ENCODE measurements around the gene LRRC8C. TPM values are rescaled to one million over a fixed set of nuclear protein-coding genes. Genes with fewer than 3 reads are reported as not detected.

LRRC8C gene
- total RNA-seq, 1 experiment from 2014 or later: 8.4 TPM

DNA sequence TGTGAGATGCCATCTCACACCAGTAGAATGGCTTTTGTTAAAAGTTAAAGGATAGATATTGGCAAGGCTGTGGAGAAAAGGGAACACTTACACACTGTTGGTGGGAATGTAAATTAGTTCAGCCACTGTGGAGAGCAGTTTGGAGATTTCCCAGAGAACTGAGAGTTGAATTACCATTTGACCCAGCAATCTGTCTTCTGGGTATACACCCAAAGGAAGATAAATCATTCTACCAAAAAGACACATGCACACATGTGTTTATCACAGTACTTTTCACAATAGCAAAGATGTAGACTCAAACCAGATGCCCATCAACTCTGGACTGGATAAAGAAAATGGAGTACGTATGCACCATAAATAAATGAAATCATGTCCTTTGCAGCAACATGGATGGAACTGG is 99.3 kb downstream of the LRRC8C start (continued):
- TF ChIP-seq YY1 (IDR thresholded peaks at IDR 0.05; ENCODE audit: extremely low read depth, insufficient replicate concordance, low read depth, low read length) (no peak), CBX3 (IDR thresholded peaks at IDR 0.05; ENCODE audit: low read depth) (no peak), POLR2A (IDR thresholded peaks at IDR 0.05; ENCODE audit: borderline replicate concordance, extremely low read depth, insufficient read depth, insufficient read length) (no peak), ZFX (IDR thresholded peaks at IDR 0.05) (no peak), FOSL1 (IDR thresholded peaks at IDR 0.05; ENCODE audit: low read depth) (no peak), CEBPB (IDR thresholded peaks at IDR 0.05; ENCODE audit: low read depth) (no peak), EZH2 (IDR thresholded peaks at IDR 0.05) (no peak)
- TF ChIP-seq, protein P1, sequence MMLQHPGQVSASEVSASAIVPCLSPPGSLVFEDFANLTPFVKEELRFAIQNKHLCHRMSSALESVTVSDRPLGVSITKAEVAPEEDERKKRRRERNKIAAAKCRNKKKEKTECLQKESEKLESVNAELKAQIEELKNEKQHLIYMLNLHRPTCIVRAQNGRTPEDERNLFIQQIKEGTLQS (IDR thresholded peaks at IDR 0.05): no peak
- TF ChIP-seq, protein P2, sequence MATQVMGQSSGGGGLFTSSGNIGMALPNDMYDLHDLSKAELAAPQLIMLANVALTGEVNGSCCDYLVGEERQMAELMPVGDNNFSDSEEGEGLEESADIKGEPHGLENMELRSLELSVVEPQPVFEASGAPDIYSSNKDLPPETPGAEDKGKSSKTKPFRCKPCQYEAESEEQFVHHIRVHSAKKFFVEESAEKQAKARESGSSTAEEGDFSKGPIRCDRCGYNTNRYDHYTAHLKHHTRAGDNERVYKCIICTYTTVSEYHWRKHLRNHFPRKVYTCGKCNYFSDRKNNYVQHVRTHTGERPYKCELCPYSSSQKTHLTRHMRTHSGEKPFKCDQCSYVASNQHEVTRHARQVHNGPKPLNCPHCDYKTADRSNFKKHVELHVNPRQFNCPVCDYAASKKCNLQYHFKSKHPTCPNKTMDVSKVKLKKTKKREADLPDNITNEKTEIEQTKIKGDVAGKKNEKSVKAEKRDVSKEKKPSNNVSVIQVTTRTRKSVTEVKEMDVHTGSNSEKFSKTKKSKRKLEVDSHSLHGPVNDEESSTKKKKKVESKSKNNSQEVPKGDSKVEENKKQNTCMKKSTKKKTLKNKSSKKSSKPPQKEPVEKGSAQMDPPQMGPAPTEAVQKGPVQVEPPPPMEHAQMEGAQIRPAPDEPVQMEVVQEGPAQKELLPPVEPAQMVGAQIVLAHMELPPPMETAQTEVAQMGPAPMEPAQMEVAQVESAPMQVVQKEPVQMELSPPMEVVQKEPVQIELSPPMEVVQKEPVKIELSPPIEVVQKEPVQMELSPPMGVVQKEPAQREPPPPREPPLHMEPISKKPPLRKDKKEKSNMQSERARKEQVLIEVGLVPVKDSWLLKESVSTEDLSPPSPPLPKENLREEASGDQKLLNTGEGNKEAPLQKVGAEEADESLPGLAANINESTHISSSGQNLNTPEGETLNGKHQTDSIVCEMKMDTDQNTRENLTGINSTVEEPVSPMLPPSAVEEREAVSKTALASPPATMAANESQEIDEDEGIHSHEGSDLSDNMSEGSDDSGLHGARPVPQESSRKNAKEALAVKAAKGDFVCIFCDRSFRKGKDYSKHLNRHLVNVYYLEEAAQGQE (IDR thresholded peaks at IDR 0.05; ENCODE audit: low read depth): no peak

DNA sequence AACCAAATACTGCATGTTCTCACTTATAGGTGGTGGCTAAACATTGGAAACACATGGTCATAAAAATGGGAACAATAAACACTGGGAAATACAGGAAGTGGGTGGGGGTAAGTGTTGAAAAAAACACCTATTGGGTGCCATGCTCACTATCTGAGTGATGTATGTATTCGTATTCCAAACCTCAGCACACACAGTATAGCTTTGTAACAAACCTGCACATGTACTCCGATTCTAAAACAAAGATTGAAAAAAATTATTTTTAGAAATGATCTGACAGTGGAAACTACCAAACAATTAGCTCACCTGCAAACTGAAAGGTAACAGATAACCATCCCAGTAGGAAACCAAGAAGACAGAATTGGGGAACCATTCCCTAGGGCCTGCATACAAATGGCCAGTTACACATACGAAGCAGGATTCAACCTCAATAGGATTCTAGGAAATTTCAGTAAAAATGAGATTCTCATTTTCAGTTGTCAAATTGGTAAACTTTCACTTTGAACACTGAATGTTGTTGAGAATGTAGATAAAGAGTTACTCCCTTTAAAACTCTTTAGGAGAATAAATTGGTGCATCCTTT is 99.8 kb downstream of the LRRC8C start:
- POLR2A ChIA-PET: no interaction called here
- Histone ChIP-seq H3K9me3 (ENCODE audit: control insufficient read depth in 1 of 2, insufficient read depth in 1 of 2, low read depth in 1 of 2, low read length in 2 of 2) (no peaks in the 10 kb centered on the region), H3K27me3 (ENCODE audit: insufficient read depth, low read length) (no peaks in the 10 kb centered on the region), H3K4me3 (replicated peaks in 1 of 2; ENCODE audit: low read depth in 1 of 2, low read length in 2 of 2) (no peak overlapping the region), H3K4me1 (ENCODE audit: control insufficient read depth in 1 of 2, insufficient read depth in 2 of 2, low read length in 2 of 2) (no peaks in the 10 kb centered on the region), H3K79me2 (ENCODE audit: insufficient read depth, low read length) (no peaks in the 10 kb centered on the region), H3K9ac (ENCODE audit: low read length) (no peak overlapping the region), H3K27ac (ENCODE audit: low read depth, low read length) (no peak overlapping the region), H3K36me3 (ENCODE audit: control insufficient read depth in 1 of 2, insufficient read depth in 2 of 2, low read length in 2 of 2) (no peaks in the 10 kb centered on the region), H3K4me2 (ENCODE audit: low read length) (no peak overlapping the region), H3K9me2 (ENCODE audit: insufficient read depth) (no peaks in the 10 kb centered on the region), H2AFZ (ENCODE audit: low read depth, low read length, poor library complexity, severe bottlenecking) (no peak overlapping the region), H4K20me1 (ENCODE audit: insufficient read depth) (no peaks in the 10 kb centered on the region)
- DNase-seq (ENCODE audit: low read depth, low spot score): no peak
- ATAC-seq: no peak
- CTCF ChIA-PET: no interaction called here
- RAD21 ChIA-PET (ENCODE audit: low non-redundant PET in 1 of 2, low total read pairs in 2 of 2, uncharacterized antibody in 2 of 2, unreplicated experiment in 2 of 2): no interaction called here
- intact Hi-C loops (cut with micrococcal nuclease): no loop called here
- BruUV-seq (replicated peaks): no TSS peak
- no peak for TF ChIP-seq EGR1 (IDR thresholded peaks at IDR 0.05; ENCODE audit: low read depth)
- no peak for TF ChIP-seq POLR2A (IDR thresholded peaks at IDR 0.05; ENCODE audit: borderline replicate concordance, extremely low read depth, insufficient read depth, insufficient read length)
- no peak for TF ChIP-seq EZH2 (IDR thresholded peaks at IDR 0.05)
- TF ChIP-seq ELF1 (IDR thresholded peaks at IDR 0.05; ENCODE audit: borderline replicate concordance, low read depth): no peak
- TF ChIP-seq CBX3 (IDR thresholded peaks at IDR 0.05; ENCODE audit: low read depth): no peak
- TF ChIP-seq, protein P3, sequence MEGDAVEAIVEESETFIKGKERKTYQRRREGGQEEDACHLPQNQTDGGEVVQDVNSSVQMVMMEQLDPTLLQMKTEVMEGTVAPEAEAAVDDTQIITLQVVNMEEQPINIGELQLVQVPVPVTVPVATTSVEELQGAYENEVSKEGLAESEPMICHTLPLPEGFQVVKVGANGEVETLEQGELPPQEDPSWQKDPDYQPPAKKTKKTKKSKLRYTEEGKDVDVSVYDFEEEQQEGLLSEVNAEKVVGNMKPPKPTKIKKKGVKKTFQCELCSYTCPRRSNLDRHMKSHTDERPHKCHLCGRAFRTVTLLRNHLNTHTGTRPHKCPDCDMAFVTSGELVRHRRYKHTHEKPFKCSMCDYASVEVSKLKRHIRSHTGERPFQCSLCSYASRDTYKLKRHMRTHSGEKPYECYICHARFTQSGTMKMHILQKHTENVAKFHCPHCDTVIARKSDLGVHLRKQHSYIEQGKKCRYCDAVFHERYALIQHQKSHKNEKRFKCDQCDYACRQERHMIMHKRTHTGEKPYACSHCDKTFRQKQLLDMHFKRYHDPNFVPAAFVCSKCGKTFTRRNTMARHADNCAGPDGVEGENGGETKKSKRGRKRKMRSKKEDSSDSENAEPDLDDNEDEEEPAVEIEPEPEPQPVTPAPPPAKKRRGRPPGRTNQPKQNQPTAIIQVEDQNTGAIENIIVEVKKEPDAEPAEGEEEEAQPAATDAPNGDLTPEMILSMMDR (IDR thresholded peaks at IDR 0.05 in 2 of 3, conservative IDR thresholded peaks at IDR 0.05 in 1 of 3; ENCODE audit: borderline replicate concordance in 1 of 3, insufficient read depth in 1 of 3, low read depth in 2 of 3, low read length in 2 of 3): no peak
- TF ChIP-seq, protein P4, sequence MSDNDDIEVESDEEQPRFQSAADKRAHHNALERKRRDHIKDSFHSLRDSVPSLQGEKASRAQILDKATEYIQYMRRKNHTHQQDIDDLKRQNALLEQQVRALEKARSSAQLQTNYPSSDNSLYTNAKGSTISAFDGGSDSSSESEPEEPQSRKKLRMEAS (IDR thresholded peaks at IDR 0.05): no peak
- TF ChIP-seq, protein P2 (IDR thresholded peaks at IDR 0.05; ENCODE audit: low read depth): no peak
- TF ChIP-seq, protein P1 (IDR thresholded peaks at IDR 0.05): no peak
- TF ChIP-seq YY1 (IDR thresholded peaks at IDR 0.05; ENCODE audit: extremely low read depth, insufficient replicate concordance, low read depth, low read length): no peak
- TF ChIP-seq CEBPB (IDR thresholded peaks at IDR 0.05; ENCODE audit: low read depth): no peak
- no peak for TF ChIP-seq POLR2AphosphoS5 (IDR thresholded peaks at IDR 0.05; ENCODE audit: low read depth, low read length)

Data from HCT116 (cell line).